GM21367 (cell line): ENCODE measurements around the gene GTPBP8.
"Not testable (repeated sequence)": the region's sequence is repeated elsewhere in the genome, so short reads cannot be mapped to it uniquely, and the experiment has no call there.

ENCODE experiments used
- ATAC-seq: cut with Tn5 transposase; IDR thresholded peaks from one replicate; pipeline ENCODE4 v1.9.1; 2021; ENCODE audit not compliant: unreplicated experiment

The GTPBP8 gene

DNA sequence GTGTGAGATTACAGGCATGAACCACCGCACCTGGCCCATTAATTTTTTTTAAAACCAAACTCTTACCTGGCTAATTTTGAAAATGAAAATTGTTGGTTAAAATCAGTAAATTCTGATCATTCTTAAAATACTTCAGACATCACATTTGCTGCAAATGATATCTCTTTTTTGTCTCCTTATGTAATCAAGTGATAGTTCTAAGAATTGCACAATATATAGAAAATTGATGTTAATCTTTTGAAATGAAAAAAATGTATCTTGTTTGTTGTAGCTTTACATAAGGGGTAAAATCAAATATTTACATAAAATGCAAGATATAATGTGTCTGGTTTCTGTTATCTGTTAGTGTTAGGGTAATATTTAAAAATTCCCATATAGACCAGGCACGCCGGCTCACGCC is 5.0 kb downstream of the GTPBP8 start:
- ATAC-seq = no peak

- no peak for ATAC-seq
Measured at GRCh38 chr3:113000691-113001090, 9.9 kb downstream of the GTPBP8 start.

DNA sequence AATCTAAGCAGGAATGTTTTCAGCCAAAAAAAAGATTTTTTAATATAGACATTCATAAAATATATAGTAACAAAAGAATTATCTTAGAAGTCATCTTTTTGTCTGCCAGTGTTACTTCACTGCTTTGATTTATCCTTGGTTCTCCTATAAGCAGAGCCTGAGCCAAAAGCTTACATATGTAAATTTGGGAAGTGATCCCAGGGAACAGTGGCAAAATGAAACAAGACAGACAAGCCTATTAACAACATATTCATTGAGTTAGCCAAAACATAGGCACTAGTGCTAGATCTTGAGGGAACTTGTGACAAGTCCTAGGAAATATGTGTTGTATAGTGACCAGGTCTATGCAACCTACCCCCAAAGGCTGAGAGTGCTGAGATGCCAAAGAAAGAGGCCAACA is 11.3 kb downstream of the GTPBP8 start:
- ATAC-seq = no peak

DNA sequence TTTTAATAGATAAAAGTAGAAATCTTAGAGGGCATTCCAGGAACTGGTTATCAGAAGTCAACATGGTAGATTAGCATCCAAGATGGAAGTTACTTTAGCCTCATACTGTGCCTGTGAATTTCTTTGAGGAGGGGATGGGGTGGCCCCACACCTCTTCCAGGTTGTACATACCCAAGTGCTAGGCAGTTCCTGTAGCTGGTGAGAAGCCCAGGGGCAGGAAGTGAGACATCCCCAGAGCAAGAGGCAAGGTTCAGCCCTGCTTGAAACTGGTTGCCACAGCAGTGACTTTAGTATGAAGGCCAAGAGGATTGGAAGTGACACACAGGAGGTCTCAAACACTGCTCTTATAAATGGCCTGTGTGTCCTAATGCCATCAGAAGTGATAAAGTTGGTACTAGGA is 11.9 kb downstream of the GTPBP8 start:
- ATAC-seq = no peak

- ATAC-seq = no peak
Measured at GRCh38 chr3:113005611-113006010, 14.8 kb downstream of the GTPBP8 start.

- no peak for ATAC-seq
Measured at GRCh38 chr3:113006359-113007056, 15.7 kb downstream of the GTPBP8 start.

GRCh38 chr3:113008117-113008516 is 17.3 kb downstream of the GTPBP8 start:
- ATAC-seq = no peak

DNA sequence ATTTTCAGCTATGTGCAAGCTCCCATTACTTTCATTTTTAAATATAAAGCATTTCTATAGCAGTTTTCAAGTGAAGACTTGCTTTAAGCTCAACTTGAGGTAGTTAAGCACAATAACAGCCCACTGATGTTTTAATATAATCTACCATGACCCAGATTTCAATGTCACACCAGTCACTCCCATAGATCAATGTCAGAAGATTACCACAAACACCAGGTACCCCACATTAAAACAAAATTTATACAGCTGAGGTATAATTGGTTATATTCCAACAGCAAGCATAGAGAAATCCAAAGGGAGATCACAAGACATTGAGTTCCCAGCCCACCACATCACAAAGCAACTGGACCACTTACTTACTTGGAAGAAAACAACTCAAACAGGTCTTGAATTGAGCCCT is 22.8 kb downstream of the GTPBP8 start:
- ATAC-seq = no peak

DNA sequence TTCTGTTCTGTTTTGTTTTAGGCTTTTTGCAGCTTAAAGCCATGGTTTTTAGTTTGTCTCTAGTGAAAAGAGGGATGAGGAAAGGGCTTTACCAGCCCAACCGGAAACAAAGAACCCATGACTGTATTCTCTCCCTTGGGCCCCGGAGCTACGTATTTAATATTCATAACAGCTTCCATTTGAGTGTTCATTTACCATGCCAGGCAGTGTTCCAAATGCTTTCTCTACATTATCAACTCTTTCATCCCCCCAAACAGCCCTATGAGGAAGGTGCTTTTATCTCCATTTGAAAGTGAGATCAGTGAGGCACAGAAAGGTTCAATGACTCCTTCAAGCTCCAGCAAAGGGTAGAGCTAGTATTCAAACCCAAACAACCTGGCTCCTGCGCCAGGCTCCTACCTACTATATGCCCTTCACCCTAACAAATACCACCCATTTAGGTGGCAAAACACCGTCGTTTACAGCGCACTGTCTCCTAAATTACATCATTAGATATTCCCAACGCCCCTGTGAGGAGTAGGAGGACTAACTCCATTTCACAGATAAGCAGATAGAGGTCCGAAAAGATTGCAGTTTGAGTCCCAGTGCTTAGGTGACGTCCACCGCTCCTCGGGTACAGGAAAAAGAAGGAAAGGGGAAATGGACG is 27.9 kb downstream of the GTPBP8 start:
- ATAC-seq = no peak

- peak; percentile 89 for ATAC-seq
Measured at GRCh38 chr3:113019182-113020137, 28.7 kb downstream of the GTPBP8 start.

- ATAC-seq = no peak
Measured at GRCh38 chr3:113021471-113021870, 30.7 kb downstream of the GTPBP8 start.

GRCh38 chr3:113034011-113034410 is 43.2 kb downstream of the GTPBP8 start:
- no peak for ATAC-seq

DNA sequence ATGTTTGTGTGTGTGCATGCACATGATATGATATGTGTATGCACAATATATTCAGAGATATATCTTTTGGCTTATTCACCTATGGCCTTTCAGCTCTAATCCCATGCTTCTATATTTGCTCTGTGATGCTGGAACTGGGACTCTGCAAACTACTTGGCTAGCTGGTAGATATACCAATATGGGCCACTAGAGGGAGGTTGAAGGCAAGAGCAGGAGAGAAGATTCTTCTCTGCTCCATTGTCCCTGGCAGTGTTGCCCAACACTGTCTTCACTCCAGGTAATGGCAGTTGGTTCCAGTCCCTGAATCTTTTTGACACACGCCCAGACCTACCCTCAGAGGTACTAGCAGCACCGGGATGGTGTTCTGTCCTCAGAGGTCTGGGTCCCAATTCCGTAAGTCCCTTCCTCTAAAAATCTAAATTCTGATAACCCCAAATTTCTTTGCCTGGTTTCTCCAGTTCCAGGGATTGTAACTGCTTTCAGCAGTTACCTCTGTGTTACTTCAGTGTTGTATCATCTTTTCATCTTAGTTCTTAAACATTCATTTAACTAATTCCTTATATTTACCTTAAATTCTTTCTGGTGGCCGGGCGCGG is 44.7 kb downstream of the GTPBP8 start:
- ATAC-seq = peak; percentile 67

DNA sequence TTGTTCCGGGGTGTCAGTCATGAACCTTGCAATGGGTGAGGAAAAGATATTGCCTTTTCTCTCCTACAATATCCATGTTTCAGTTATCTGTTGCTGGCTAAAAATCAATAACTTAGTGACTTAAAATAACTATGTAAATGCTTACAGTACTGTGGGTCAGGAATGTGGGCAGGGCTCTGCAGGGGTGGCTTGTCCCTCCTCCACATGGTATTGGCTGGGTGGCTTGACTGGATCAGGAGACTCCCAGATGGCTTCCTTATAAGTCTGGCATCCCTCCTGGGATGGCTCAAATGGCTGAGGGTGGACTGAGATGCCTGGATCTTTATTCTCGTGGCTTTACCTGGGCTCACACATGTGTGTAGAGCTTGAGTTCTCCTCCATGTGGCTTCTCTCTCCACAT is 47.5 kb downstream of the GTPBP8 start:
- no peak for ATAC-seq

DNA sequence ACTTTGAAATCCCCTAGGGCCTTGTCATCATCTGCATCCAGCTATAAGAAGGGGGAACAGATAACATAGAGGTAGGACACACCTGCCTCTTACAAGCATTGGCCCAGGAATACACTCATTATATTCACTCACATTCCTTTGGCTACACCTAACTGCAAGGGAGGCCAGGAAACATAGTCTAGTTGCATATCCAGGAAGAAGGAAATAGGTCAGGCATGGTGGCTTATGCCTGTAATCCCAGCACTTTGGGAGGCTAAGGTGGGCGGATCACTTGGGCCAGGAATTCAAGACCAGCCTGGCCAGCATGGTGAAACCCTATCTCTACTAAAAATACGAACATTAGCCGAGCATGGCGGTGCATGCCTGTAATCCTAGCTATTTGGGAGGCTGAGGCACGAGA is 48.8 kb downstream of the GTPBP8 start:
- no peak for ATAC-seq

DNA sequence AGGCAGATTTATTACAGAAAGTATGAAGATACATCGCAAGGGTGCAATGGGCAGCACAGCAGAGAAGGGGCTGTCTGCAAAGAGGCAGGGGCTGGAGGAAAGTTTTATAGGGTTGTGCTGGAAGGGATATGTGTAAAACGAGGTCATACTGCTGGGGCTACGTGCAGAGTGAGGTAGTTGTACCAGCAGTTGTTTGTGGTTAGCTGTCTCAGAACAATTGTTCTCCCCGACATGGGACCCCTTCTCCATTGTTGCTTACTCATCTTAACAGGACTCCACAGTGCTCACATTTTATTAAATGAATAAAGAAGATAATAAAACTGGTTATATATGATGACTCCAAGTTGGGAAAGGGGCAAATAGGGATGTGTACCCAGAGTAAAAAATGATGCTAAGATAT is 49.4 kb downstream of the GTPBP8 start:
- no peak for ATAC-seq

DNA sequence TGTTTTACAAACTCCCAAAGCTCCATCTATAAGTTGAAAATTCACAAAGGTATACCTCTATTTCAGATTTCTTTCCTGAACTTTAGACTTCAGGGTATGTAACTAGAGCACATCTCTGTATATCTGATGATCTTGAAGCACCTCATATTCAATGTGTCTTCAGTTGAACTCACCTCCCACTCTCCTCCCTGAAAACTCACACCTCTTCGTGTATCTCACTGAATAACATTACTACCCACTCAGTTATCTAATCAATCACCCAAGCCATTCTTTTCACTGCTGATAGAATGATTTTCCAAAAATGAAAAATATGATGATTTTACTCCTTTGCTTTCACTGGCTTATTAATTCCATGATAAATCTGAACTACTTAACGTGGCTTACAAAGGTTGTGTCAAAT is 52.9 kb downstream of the GTPBP8 start:
- no peak for ATAC-seq

DNA sequence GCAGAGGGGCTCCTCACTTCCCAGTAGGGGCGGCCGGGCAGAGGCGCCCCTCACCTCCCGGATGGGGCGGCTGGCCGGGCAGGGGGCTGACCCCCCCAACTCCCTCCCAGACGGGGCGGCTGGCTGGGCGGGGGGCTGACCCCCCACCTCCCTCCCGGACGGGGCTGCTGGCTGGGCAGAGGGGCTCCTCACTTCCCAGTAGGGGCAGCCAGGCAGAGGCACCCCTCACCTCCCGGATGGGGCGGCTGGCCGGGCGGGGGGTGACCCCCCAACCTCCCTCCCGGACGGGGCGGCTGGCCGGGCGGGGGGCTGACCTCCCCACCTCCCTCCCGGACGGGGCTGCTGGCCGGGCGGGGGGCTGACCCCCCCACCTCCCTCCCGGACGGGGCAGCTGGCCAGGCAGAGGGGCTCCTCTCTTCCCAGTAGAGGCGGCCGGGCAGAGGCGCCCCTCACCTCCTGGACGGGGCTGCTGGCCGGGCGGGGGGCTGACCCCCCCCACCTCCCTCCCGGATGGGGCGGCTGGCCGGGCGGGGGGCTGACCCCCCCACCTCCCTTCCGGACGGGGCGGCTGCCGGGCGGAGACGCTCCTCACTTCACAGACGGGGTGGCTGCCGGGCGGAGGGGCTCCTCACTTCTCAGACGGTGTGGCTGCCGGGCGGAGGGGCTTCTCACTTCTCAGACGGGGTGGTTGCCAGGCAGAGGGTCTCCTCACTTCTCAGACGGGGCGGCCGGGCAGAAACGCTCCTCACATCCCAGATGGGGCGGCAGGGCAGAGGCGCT is 55.6 kb downstream of the GTPBP8 start:
- ATAC-seq = not testable (repeated sequence)

- ATAC-seq = no peak
Measured at GRCh38 chr3:113051302-113051711, 60.5 kb downstream of the GTPBP8 start.
